H9 (cell line): ENCODE data around the gene DIPK1B. TPM values are rescaled to one million over a fixed set of nuclear protein-coding genes. Genes with fewer than 3 reads are reported as not detected.

Source experiments
- DNase-seq: peaks from one replicate; pipeline ENCODE4 v3.0.0-alpha.2; 2017
- H2AFZ ChIP-seq: one replicate; pipeline ENCODE4 v1.6.1; 2013; ENCODE audit warnings: mild to moderate bottlenecking, low read length, control low read depth, moderate library complexity
- H2AK5ac ChIP-seq: 2 replicates; pipeline ENCODE4 v1.6.1; 2013; ENCODE audit warnings: low read length, control low read depth, mixed read lengths; ENCODE audit not compliant: insufficient read length
- H2BK120ac ChIP-seq: one replicate; pipeline ENCODE4 v1.6.1; 2013; ENCODE audit warnings: low read depth, mild to moderate bottlenecking, low read length, control low read depth, inconsistent platforms; ENCODE audit not compliant: poor library complexity, severe bottlenecking
- H2BK12ac ChIP-seq: 2 replicates; pipeline ENCODE4 v1.6.1; 2013; ENCODE audit warnings: low read length, control low read depth, mixed read lengths, low read depth; ENCODE audit not compliant: insufficient read length
- H2BK15ac ChIP-seq: 2 replicates; pipeline ENCODE4 v1.6.1; 2013; ENCODE audit warnings: low read depth, low read length, control low read depth
- H2BK20ac ChIP-seq: one replicate; pipeline ENCODE4 v1.6.1; 2013; ENCODE audit warnings: low read depth, mild to moderate bottlenecking, low read length, control low read depth, inconsistent platforms; ENCODE audit not compliant: poor library complexity, severe bottlenecking
- H2BK5ac ChIP-seq: 2 replicates; pipeline ENCODE4 v1.6.1; 2013; ENCODE audit warnings: low read length, control low read depth, mixed read lengths; ENCODE audit not compliant: insufficient read length
- H3K14ac ChIP-seq: 2 replicates; pipeline ENCODE4 v1.6.1; 2013; ENCODE audit warnings: low read length, control low read depth; ENCODE audit not compliant: insufficient read depth
- H3K18ac ChIP-seq: 2 replicates; pipeline ENCODE4 v1.6.1; 2013; ENCODE audit warnings: low read depth, mild to moderate bottlenecking, mixed read lengths, low read length, control low read depth; ENCODE audit not compliant: insufficient read length
- H3K23ac ChIP-seq: 2 replicates; pipeline ENCODE4 v1.6.1; 2013; ENCODE audit warnings: low read length, control low read depth, mixed read lengths, low read depth; ENCODE audit not compliant: insufficient read length
- H3K23me2 ChIP-seq: 2 replicates; pipeline ENCODE4 v1.6.1; 2013; ENCODE audit warnings: low read depth, mild to moderate bottlenecking, mixed read lengths, low read length, control low read depth; ENCODE audit not compliant: insufficient read length, poor library complexity, severe bottlenecking
- H3K27ac ChIP-seq: 2 replicates; pipeline ENCODE4 v1.5.1; 2013; ENCODE audit warnings: low read length, control low read depth, mixed read lengths, low read depth; ENCODE audit not compliant: insufficient read length
- H3K27me3 ChIP-seq: 2 replicates; pipeline ENCODE4 v1.6.1; 2013; ENCODE audit warnings: low read length, control low read depth, inconsistent platforms; ENCODE audit not compliant: insufficient read depth
- H3K4ac ChIP-seq: 2 replicates; pipeline ENCODE4 v1.6.1; 2013; ENCODE audit warnings: low read depth, mild to moderate bottlenecking, control low read depth, inconsistent platforms, low read length, moderate library complexity
- H3K4me1 ChIP-seq: 2 replicates; pipeline ENCODE4 v1.6.1; 2013; ENCODE audit warnings: low read length, control low read depth, inconsistent platforms; ENCODE audit not compliant: insufficient read depth
- H3K4me2 ChIP-seq: 2 replicates; pipeline ENCODE4 v1.6.1; 2013; ENCODE audit warnings: low read length, control low read depth, mixed read lengths; ENCODE audit not compliant: insufficient read length, insufficient read depth
- H3K56ac ChIP-seq: 2 replicates; pipeline ENCODE4 v1.6.1; 2013; ENCODE audit warnings: low read depth, mild to moderate bottlenecking, mixed read lengths, low read length, control low read depth; ENCODE audit not compliant: insufficient read length
- H3K79me1 ChIP-seq: 2 replicates; pipeline ENCODE4 v1.6.1; 2013; ENCODE audit warnings: low read depth, mild to moderate bottlenecking, moderate library complexity, low read length, control low read depth, inconsistent platforms; ENCODE audit not compliant: insufficient read depth, poor library complexity, severe bottlenecking
- H3K79me2 ChIP-seq: 2 replicates; pipeline ENCODE4 v1.6.1; 2013; ENCODE audit warnings: low read length, control low read depth, inconsistent platforms; ENCODE audit not compliant: insufficient read depth
- H3K9ac ChIP-seq: 2 replicates; pipeline ENCODE4 v1.6.1; 2013; ENCODE audit warnings: low read length, control low read depth, mixed read lengths; ENCODE audit not compliant: insufficient read length; ENCODE audit errors: extremely low read depth
- H3K9me3 ChIP-seq: one replicate; pipeline ENCODE4 v1.6.1; 2013; ENCODE audit warnings: low read depth, low read length, inconsistent platforms; ENCODE audit not compliant: control insufficient read depth
- H3T11ph ChIP-seq: one replicate; pipeline ENCODE4 v1.6.1; 2013; ENCODE audit warnings: mild to moderate bottlenecking, low read length, control low read depth, inconsistent platforms
- H4K20me1 ChIP-seq: one replicate; pipeline ENCODE4 v1.6.1; 2013; ENCODE audit not compliant: control insufficient read depth, insufficient read length, insufficient read depth
- H4K5ac ChIP-seq: 2 replicates; pipeline ENCODE4 v1.6.1; 2013; ENCODE audit warnings: low read depth, mild to moderate bottlenecking, mixed read lengths, low read length, control low read depth; ENCODE audit not compliant: insufficient read length
- H4K8ac ChIP-seq: replicated peaks from 2 replicates; pipeline ENCODE4 v1.6.1; 2013; ENCODE audit warnings: low read length, control low read depth, mixed read lengths, low read depth; ENCODE audit not compliant: insufficient read length
- H4K91ac ChIP-seq: 2 replicates; pipeline ENCODE4 v1.6.1; 2013; ENCODE audit warnings: low read depth, mild to moderate bottlenecking, moderate library complexity, mixed read lengths, low read length, control low read depth; ENCODE audit not compliant: insufficient read length
- H3K27ac Mint-ChIP-seq, 3 experiments: 2 replicates in 2 of 3; 3 replicates in 1 of 3; pipeline ENCODE4 v1.8.0; 2020 to 2021; ENCODE audit warnings: mixed read lengths in 3 of 3, mild to moderate bottlenecking in 1 of 3, moderate library complexity in 1 of 3
- H3K27me3 Mint-ChIP-seq: 2 replicates; pipeline ENCODE4 v1.8.0; 2021; ENCODE audit warnings: low read depth, mild to moderate bottlenecking, moderate library complexity, mixed read lengths
- H3K36me3 Mint-ChIP-seq, 3 experiments: 2 replicates in 2 of 3; 3 replicates in 1 of 3; pipeline ENCODE4 v1.8.0; 2020 to 2021; ENCODE audit warnings: low read depth in 3 of 3, mixed read lengths in 3 of 3; ENCODE audit not compliant: insufficient read depth in 1 of 3
- H3K4me1 Mint-ChIP-seq, 2 experiments: 2 replicates each; pipeline ENCODE4 v1.8.0; 2020; ENCODE audit warnings: mixed read lengths in 2 of 2
- H3K4me3 Mint-ChIP-seq, 2 experiments: 2 replicates in 1 of 2; 3 replicates in 1 of 2; pipeline ENCODE4 v1.8.0; 2020 to 2021; ENCODE audit warnings: mild to moderate bottlenecking in 2 of 2, mixed read lengths in 2 of 2, moderate library complexity in 1 of 2
- H3K9me3 Mint-ChIP-seq, 2 experiments: 2 replicates in 1 of 2; 3 replicates in 1 of 2; pipeline ENCODE4 v1.8.0; 2020; ENCODE audit warnings: mild to moderate bottlenecking in 2 of 2, mixed read lengths in 2 of 2, moderate library complexity in 1 of 2
- CTCF ChIP-seq: fragments of 200-600 bp; sonication (generic); conservative IDR thresholded peaks from 3 replicates; pipeline ENCODE4 v1.8.0; 2021; ENCODE audit warnings: antibody characterized with exemption, mild to moderate bottlenecking
- WGBS: extraction: QIAGEN DNeasy Blood & Tissue Kit; methylation state at CpG from one replicate; pipeline ENCODE4 v1.1.7; 2013; ENCODE audit warnings: missing lambda C conversion rate, low lambda C conversion rate, mixed read lengths; ENCODE audit not compliant: insufficient read length; ENCODE audit errors: extremely low coverage; 5-methylcytosine and 5-hydroxymethylcytosine counted together
- total RNA-seq: library from RNA; stranded (reverse); gene quantifications from 2 replicates; pipeline ENCODE4 v1.2.1, GENCODE V29; 2021

The DIPK1B gene
- total RNA-seq, 1 experiment from 2014 or later = 40.3 TPM

DNA sequence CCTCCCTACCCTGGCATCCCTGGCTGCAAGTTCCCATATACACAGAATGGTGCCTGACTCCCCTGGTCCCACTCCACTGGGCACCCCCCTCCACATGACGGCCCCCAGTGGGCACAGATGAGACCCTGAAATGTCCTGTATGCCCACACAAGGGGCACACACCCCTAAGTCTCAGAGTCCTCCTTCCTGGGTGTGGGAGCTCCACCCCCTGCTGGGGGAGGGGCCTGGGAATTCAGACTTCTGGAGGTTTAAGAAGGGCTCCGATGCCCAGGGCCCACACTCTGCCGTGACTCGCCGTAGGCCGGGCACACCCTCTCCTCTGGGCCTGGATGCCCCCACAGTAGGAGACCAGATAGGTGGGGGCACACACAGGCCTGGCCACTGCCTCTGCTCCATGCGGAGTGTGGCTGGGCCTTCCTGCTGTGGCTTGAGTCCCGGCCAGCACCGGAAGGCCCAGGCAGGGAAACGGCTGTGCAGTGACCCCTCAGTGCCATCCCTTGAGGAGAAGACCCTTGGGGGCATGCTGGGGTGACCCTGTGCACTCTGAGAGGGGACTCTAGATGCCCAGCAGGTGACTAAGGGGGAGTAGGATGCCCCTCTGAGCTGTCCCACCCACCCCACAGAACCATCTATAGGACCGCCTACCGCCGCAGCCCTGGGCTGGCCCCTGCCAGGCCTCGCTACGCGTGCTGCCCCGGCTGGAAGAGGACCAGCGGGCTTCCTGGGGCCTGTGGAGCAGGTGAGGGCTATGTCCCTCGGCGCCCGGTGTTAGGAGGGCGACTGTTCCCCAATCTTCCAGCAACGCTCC, 43.2 kb upstream of the DIPK1B start:
- Mint-ChIP-seq H3K9me3 (no peaks in the 10 kb centered on the region), H3K4me1 (peaks cover 0 to 4% of the 10 kb centered on the region in 2 experiments; a peak in 1 of 4 replicates), H3K4me3 (no peak overlapping the region), H3K27ac (no peak overlapping the region; a peak in 1 of 7 replicates), H3K27me3 (peaks cover 9% of the 10 kb centered on the region), H3K36me3 (no peaks in the 10 kb centered on the region)
- Histone ChIP-seq H3K4me2 (no peak overlapping the region), H3K4ac (no peak overlapping the region), H3K9me3 (no peaks in the 10 kb centered on the region), H2AFZ (no peak overlapping the region), H3K9ac (no peak overlapping the region), H4K20me1 (peaks cover 4% of the 10 kb centered on the region), H3K14ac (no peak overlapping the region), H4K8ac (no peak overlapping the region), H4K91ac (no peak overlapping the region), H3K27ac (no peak overlapping the region), H3K79me1 (no peaks in the 10 kb centered on the region), H3K4me1 (no peaks in the 10 kb centered on the region), H3T11ph (no peak overlapping the region), H3K79me2 (no peaks in the 10 kb centered on the region), H3K56ac (no peak overlapping the region), H2AK5ac (no peak overlapping the region), H2BK15ac (no peak overlapping the region), H3K27me3 (no peaks in the 10 kb centered on the region), H2BK5ac (no peak overlapping the region), H3K23me2 (no peaks in the 10 kb centered on the region), H4K5ac (no peak overlapping the region), H3K23ac (no peak overlapping the region), H2BK20ac (no peak overlapping the region), H2BK12ac (no peak overlapping the region), H3K18ac (no peak overlapping the region), H2BK120ac (no peak overlapping the region)
- no peak for TF ChIP-seq CTCF
- DNase-seq = no peak
- no CpG with 5 or more reads among the region's 23 CpGs for WGBS
